Measurements from ENCODE around the gene CHPF.

The CHPF gene

GRCh38 chr2:219576505-219577388 is 33.1 kb upstream of the CHPF start:
- Histone ChIP-seq H2AFZ (ENCODE audit: low read depth, low read length, severe bottlenecking) (no peak overlapping the region), H3F3A (ENCODE audit: insufficient read depth) (no peaks in the 10 kb centered on the region), H3K79me2 (ENCODE audit: insufficient read depth, low read length) (no peaks in the 10 kb centered on the region), H3K4me2 (ENCODE audit: low read depth, low read length, poor library complexity, severe bottlenecking) (no peak overlapping the region), H3K4me3 (ENCODE audit: insufficient read depth, low read length, poor library complexity, severe bottlenecking) (no peak overlapping the region), H3K36me3 (ENCODE audit: low read length) (no peaks in the 10 kb centered on the region), H3K9me3 (ENCODE audit: insufficient read depth, low read length) (no peaks in the 10 kb centered on the region), H3K27ac (ENCODE audit: low read depth, low read length) (no peak overlapping the region), H4K20me1 (ENCODE audit: low read depth, low read length) (no peaks in the 10 kb centered on the region), H3K9ac (ENCODE audit: low read length) (no peak overlapping the region), H3K27me3 (ENCODE audit: low read length) (no peaks in the 10 kb centered on the region), H3K9me2 (replicated peaks; ENCODE audit: insufficient read depth, low read length) (no peaks in the 10 kb centered on the region)
- TF ChIP-seq EZH2phosphoT487 (conservative IDR thresholded peaks at IDR 0.05; ENCODE audit: low read length), result no peak
- TF ChIP-seq, protein P1, sequence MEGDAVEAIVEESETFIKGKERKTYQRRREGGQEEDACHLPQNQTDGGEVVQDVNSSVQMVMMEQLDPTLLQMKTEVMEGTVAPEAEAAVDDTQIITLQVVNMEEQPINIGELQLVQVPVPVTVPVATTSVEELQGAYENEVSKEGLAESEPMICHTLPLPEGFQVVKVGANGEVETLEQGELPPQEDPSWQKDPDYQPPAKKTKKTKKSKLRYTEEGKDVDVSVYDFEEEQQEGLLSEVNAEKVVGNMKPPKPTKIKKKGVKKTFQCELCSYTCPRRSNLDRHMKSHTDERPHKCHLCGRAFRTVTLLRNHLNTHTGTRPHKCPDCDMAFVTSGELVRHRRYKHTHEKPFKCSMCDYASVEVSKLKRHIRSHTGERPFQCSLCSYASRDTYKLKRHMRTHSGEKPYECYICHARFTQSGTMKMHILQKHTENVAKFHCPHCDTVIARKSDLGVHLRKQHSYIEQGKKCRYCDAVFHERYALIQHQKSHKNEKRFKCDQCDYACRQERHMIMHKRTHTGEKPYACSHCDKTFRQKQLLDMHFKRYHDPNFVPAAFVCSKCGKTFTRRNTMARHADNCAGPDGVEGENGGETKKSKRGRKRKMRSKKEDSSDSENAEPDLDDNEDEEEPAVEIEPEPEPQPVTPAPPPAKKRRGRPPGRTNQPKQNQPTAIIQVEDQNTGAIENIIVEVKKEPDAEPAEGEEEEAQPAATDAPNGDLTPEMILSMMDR (IDR thresholded peaks at IDR 0.05; ENCODE audit: insufficient read depth, low read length, poor library complexity, severe bottlenecking), result no peak

DNA sequence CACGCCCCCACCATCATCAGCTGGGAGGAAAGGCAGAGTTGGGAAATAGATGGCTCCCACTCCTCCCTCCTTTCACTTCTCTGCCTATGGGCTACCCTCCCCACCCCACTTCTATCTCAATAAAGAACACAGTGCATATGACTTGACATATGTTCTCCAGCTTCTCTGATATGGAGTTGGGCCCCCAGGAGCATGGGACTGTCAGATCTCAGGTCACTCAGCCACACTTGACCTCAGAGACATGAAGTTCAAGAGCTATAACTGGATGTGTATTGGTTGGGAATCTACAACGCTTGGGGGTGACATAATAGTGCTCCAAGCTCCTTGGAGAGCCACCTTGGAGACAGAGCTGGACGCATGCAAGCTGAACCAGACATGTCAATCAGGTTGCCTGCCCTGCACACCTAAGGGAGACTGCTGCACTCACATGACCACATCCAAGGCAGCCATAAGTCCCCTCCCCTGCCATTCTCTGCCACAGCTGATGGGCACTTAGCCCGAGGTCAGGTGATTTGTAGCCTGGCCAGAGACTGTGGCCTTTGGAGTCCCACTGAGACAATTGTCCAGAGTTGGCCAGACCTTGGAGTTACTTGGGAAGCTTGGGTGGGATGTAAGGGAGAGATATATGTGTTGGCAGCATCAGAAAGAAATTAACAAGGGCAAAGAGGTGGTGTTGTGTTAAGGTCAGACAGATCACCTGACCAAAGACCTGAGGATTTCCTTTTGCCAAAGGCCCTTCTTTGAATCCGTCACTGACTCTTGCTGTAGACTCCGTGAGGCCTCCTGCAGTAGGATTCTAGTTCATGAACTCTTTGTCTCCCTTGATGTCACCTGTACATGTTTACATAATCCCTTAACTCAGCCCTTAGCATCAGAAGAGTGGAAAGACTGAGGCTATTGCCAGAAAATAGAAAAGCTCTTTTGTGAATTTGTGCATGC is 32.2 kb upstream of the CHPF start:
- TF ChIP-seq EZH2phosphoT487 (conservative IDR thresholded peaks at IDR 0.05; ENCODE audit: low read length), result no peak
- TF ChIP-seq, protein P1 (IDR thresholded peaks at IDR 0.05; ENCODE audit: insufficient read depth, low read length, poor library complexity, severe bottlenecking), result no peak

GRCh38 chr2:219574484-219575311 is 31.1 kb upstream of the CHPF start:
- no peaks in the 10 kb centered on the region for H3F3A ChIP-seq (ENCODE audit: insufficient read depth)
- H3K36me3 ChIP-seq (ENCODE audit: low read length), result no peaks in the 10 kb centered on the region
- H3K4me2 ChIP-seq (ENCODE audit: low read depth, low read length, poor library complexity, severe bottlenecking), result no peak overlapping the region
- no peaks in the 10 kb centered on the region for H3K79me2 ChIP-seq (ENCODE audit: insufficient read depth, low read length)
- no peak overlapping the region for H3K9ac ChIP-seq (ENCODE audit: low read length)
- no peak overlapping the region for H3K27ac ChIP-seq (ENCODE audit: low read depth, low read length)
- H3K4me3 ChIP-seq (ENCODE audit: insufficient read depth, low read length, poor library complexity, severe bottlenecking), result no peak overlapping the region
- no peaks in the 10 kb centered on the region for H3K9me3 ChIP-seq (ENCODE audit: insufficient read depth, low read length)
- TF ChIP-seq, protein P1 (IDR thresholded peaks at IDR 0.05; ENCODE audit: insufficient read depth, low read length, poor library complexity, severe bottlenecking), result no peak
- no peak for TF ChIP-seq EZH2phosphoT487 (conservative IDR thresholded peaks at IDR 0.05; ENCODE audit: low read length)
- H3K9me2 ChIP-seq (replicated peaks; ENCODE audit: insufficient read depth, low read length), result no peaks in the 10 kb centered on the region
- H3K27me3 ChIP-seq (ENCODE audit: low read length), result no peaks in the 10 kb centered on the region
- H2AFZ ChIP-seq (ENCODE audit: low read depth, low read length, severe bottlenecking), result no peak overlapping the region
- no peaks in the 10 kb centered on the region for H4K20me1 ChIP-seq (ENCODE audit: low read depth, low read length)

More for the DNA sequence above, 32.2 kb upstream of the CHPF start:
- Histone ChIP-seq H2AFZ (ENCODE audit: low read depth, low read length, severe bottlenecking) (no peak overlapping the region), H4K20me1 (ENCODE audit: low read depth, low read length) (no peaks in the 10 kb centered on the region), H3K9ac (ENCODE audit: low read length) (no peak overlapping the region), H3K4me2 (ENCODE audit: low read depth, low read length, poor library complexity, severe bottlenecking) (no peak overlapping the region), H3K9me3 (ENCODE audit: insufficient read depth, low read length) (no peaks in the 10 kb centered on the region), H3K27ac (ENCODE audit: low read depth, low read length) (no peak overlapping the region), H3K36me3 (ENCODE audit: low read length) (no peaks in the 10 kb centered on the region), H3F3A (ENCODE audit: insufficient read depth) (no peaks in the 10 kb centered on the region), H3K27me3 (ENCODE audit: low read length) (no peaks in the 10 kb centered on the region), H3K9me2 (replicated peaks; ENCODE audit: insufficient read depth, low read length) (no peaks in the 10 kb centered on the region), H3K4me3 (ENCODE audit: insufficient read depth, low read length, poor library complexity, severe bottlenecking) (no peak overlapping the region), H3K79me2 (ENCODE audit: insufficient read depth, low read length) (no peaks in the 10 kb centered on the region)

Data from SU-DHL-6 (cell line).